ENCODE results near the gene CRCP.
"Not testable (repeated sequence)": the region's sequence is repeated elsewhere in the genome, so short reads cannot be mapped to it uniquely, and the experiment has no call there.

- TF ChIP-seq CTCF, POLR2AphosphoS5, POLR2A, EP300 (IDR thresholded peaks at IDR 0.05): not testable (repeated sequence)
Observed at GRCh38 chr7:66102168-66102567, 12.5 kb upstream of the CRCP start.

Measured in sigmoid colon (tissue), 4 donors.